ENCODE data around the gene IGSF9. TPM values are rescaled to one million over a fixed set of nuclear protein-coding genes. Genes with fewer than 3 reads are reported as not detected.

IGSF9 gene
- total RNA-seq, 2 donors from 2014 or later, result 0.99 TPM; not detected in 1

DNA sequence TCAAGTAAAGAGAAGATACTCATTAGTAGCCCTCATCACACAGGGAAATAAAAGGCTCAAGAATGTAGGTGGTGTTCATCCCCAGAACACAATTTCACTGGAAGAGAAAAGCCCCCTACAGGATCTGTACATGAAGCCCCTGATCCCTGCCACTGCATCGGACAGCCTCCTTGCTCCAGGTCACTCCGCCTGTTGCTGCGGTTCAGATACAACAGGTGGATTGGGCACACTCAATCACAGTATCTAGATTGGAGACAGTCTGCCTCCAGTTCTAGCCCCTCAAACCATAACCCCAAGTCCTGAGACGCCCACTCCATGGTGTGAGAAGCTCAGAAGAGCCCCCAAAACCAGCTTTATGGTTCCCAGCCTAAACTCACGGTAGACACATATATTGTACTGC, 7.5 kb upstream of the IGSF9 start:
- no peak overlapping the region for H3K4me3 ChIP-seq
- ATAC-seq (ENCODE audit: insufficient number of reproducible peaks, low FRiP score, low read depth), result no peak
- H3K36me3 ChIP-seq, result no peaks in the 10 kb centered on the region
- TF ChIP-seq, protein P1, sequence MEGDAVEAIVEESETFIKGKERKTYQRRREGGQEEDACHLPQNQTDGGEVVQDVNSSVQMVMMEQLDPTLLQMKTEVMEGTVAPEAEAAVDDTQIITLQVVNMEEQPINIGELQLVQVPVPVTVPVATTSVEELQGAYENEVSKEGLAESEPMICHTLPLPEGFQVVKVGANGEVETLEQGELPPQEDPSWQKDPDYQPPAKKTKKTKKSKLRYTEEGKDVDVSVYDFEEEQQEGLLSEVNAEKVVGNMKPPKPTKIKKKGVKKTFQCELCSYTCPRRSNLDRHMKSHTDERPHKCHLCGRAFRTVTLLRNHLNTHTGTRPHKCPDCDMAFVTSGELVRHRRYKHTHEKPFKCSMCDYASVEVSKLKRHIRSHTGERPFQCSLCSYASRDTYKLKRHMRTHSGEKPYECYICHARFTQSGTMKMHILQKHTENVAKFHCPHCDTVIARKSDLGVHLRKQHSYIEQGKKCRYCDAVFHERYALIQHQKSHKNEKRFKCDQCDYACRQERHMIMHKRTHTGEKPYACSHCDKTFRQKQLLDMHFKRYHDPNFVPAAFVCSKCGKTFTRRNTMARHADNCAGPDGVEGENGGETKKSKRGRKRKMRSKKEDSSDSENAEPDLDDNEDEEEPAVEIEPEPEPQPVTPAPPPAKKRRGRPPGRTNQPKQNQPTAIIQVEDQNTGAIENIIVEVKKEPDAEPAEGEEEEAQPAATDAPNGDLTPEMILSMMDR (IDR thresholded peaks at IDR 0.05), result no peak
- H3K4me1 ChIP-seq (ENCODE audit: control insufficient read depth in 1 of 2, low read depth in 2 of 2), result no peaks in the 10 kb centered on the region
- no peaks in the 10 kb centered on the region for H3K9me3 ChIP-seq
- no peak overlapping the region for H3K27ac ChIP-seq
- no peaks in the 10 kb centered on the region for H3K27me3 ChIP-seq (replicated peaks; ENCODE audit: insufficient read depth)
- DNase-seq (ENCODE audit: low spot score), result no peak

DNA sequence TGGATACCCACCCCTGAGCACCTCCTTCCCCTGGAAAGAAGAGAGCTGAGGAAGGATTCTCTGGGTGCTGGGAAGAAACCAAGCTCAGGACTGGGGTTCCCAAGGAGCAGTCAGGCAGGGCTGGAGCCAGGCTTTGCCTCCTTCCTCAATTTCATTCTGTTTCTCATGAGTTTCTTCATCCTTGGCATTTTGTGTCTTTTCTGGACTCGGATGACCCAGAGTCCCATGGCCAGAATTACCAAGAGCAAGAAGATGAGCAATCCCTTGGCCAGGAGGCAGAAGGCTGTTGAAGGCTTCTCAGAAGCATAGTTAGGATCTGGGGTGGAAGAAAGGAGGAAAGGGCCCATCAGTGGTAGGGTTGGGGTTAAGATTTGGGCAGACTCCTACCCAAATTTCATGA, 6.1 kb upstream of the IGSF9 start:
- TF ChIP-seq, protein P1 (IDR thresholded peaks at IDR 0.05), result no peak
- H3K27ac ChIP-seq, result no peak overlapping the region
- no peaks in the 10 kb centered on the region for H3K4me1 ChIP-seq (ENCODE audit: control insufficient read depth in 1 of 2, low read depth in 2 of 2)
- H3K9me3 ChIP-seq, result no peaks in the 10 kb centered on the region
- DNase-seq (ENCODE audit: low spot score), result no peak
- H3K27me3 ChIP-seq (replicated peaks; ENCODE audit: insufficient read depth), result no peaks in the 10 kb centered on the region
- no peaks in the 10 kb centered on the region for H3K36me3 ChIP-seq
- H3K4me3 ChIP-seq, result no peak overlapping the region
- ATAC-seq (ENCODE audit: insufficient number of reproducible peaks, low FRiP score, low read depth), result no peak

DNA sequence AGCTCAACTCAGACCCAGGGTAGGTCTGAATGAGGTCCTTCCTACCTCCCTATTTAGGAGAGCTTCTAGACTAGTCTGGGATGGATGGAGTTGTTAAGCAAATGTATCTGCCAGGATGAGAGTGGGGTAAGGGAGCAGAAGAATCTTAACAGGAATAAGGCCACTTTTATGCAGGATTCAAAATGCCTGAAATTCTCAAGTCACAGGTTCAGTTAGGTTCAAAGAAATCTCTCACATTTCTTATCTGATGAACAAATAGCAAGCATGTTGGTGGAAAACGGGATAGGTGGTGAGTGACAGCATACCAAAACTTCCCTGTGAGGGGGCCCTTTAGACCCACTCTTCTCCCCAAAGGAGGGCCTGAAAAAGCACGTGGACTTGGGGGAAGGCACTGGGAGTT, 5.6 kb upstream of the IGSF9 start:
- Histone ChIP-seq H3K4me3 (no peak overlapping the region), H3K4me1 (ENCODE audit: control insufficient read depth in 1 of 2, low read depth in 2 of 2) (peaks cover 0 to 2% of the 10 kb centered on the region in 2 donors), H3K27me3 (replicated peaks; ENCODE audit: insufficient read depth) (no peaks in the 10 kb centered on the region), H3K36me3 (no peaks in the 10 kb centered on the region), H3K27ac (no peak overlapping the region), H3K9me3 (no peaks in the 10 kb centered on the region)
- no peak for ATAC-seq (ENCODE audit: insufficient number of reproducible peaks, low FRiP score, low read depth)
- DNase-seq (ENCODE audit: low spot score), result no peak
- TF ChIP-seq, protein P1 (IDR thresholded peaks at IDR 0.05), result no peak

DNA sequence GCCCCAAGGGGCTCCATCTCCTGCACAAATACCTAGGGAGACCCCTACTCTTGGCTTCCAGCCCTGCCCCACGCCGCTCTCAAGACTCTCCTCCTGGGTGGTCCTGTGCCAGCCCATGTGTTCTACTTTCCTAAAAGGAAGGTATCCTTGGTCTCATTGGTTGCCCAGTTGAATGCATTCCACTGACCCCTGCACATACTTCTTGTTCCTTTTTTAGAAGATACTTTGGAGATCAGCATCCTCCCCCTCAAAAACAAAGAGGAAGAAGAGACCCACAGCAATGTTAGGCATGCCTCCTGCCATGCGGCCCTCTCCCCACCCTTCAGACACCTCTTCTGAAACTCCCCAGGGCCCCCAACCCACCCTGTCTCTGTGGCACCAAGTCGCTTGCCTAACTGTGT, 4.6 kb upstream of the IGSF9 start:
- Histone ChIP-seq H3K9me3 (no peaks in the 10 kb centered on the region), H3K36me3 (no peaks in the 10 kb centered on the region), H3K27ac (no peak overlapping the region), H3K27me3 (replicated peaks; ENCODE audit: insufficient read depth) (no peaks in the 10 kb centered on the region), H3K4me3 (no peak overlapping the region), H3K4me1 (ENCODE audit: control insufficient read depth in 1 of 2, low read depth in 2 of 2) (peaks cover 10 to 11% of the 10 kb centered on the region in 2 donors)
- ATAC-seq (ENCODE audit: insufficient number of reproducible peaks, low FRiP score, low read depth), result no peak
- TF ChIP-seq, protein P1 (IDR thresholded peaks at IDR 0.05), result no peak
- DNase-seq (ENCODE audit: low spot score), result no peak

DNA sequence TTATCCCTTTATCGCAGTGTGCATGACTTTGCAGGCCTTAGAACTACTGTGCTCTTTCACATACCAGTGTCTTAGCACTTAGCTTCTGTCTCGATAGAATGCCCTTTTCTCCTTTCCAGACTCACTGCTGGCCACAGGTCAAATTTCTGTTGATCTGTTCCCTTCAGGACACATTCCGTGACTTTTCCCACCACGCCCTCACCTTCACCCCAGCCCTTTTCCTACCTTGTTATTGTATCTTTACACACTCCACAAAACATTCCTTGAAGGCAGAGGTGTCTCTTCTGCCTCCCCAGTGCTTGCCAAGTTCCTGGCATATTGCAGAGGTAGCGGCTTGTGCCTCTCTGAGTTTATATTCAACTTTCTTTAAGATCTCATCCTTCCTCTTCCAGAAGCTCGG, 3.7 kb upstream of the IGSF9 start:
- H3K27ac ChIP-seq, result no peak overlapping the region
- TF ChIP-seq, protein P1 (IDR thresholded peaks at IDR 0.05), result no peak
- H3K4me3 ChIP-seq, result no peak overlapping the region

More for the DNA sequence above, 3.7 kb upstream of the IGSF9 start:
- H3K4me1 ChIP-seq (ENCODE audit: control insufficient read depth in 1 of 2, low read depth in 2 of 2), result peaks cover 10 to 14% of the 10 kb centered on the region in 2 donors
- ATAC-seq (ENCODE audit: insufficient number of reproducible peaks, low FRiP score, low read depth) (no peak), DNase-seq (ENCODE audit: low spot score) (no peak)
- H3K27me3 ChIP-seq (replicated peaks; ENCODE audit: insufficient read depth), result no peaks in the 10 kb centered on the region
- H3K36me3 ChIP-seq, result no peaks in the 10 kb centered on the region
- no peaks in the 10 kb centered on the region for H3K9me3 ChIP-seq
